ENCODE data around the gene JPH3. TPM values are rescaled to one million over a fixed set of nuclear protein-coding genes. Genes with fewer than 3 reads are reported as not detected.

JPH3 gene
- total and polyA plus RNA-seq, 2 experiments from 2014 or later, result 8.0 to 39.3 TPM

GRCh38 chr16:87598431-87598830 is 3.9 kb upstream of the JPH3 start:
- DNase-seq (ENCODE audit: low read depth in 1 of 2, low spot score in 1 of 2), result no peak
- Histone ChIP-seq H3K27ac (no peak overlapping the region), H3K4me3 (no peak overlapping the region), H3K36me3 (no peaks in the 10 kb centered on the region), H3K4me1 (ENCODE audit: low read depth) (no peaks in the 10 kb centered on the region), H3K27me3 (peaks cover 33% of the 10 kb centered on the region), H3K9me3 (ENCODE audit: low read depth) (no peaks in the 10 kb centered on the region)
- TF ChIP-seq, protein P1, sequence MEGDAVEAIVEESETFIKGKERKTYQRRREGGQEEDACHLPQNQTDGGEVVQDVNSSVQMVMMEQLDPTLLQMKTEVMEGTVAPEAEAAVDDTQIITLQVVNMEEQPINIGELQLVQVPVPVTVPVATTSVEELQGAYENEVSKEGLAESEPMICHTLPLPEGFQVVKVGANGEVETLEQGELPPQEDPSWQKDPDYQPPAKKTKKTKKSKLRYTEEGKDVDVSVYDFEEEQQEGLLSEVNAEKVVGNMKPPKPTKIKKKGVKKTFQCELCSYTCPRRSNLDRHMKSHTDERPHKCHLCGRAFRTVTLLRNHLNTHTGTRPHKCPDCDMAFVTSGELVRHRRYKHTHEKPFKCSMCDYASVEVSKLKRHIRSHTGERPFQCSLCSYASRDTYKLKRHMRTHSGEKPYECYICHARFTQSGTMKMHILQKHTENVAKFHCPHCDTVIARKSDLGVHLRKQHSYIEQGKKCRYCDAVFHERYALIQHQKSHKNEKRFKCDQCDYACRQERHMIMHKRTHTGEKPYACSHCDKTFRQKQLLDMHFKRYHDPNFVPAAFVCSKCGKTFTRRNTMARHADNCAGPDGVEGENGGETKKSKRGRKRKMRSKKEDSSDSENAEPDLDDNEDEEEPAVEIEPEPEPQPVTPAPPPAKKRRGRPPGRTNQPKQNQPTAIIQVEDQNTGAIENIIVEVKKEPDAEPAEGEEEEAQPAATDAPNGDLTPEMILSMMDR (IDR thresholded peaks at IDR 0.05; ENCODE audit: low read depth, low read length), result no peak

DNA sequence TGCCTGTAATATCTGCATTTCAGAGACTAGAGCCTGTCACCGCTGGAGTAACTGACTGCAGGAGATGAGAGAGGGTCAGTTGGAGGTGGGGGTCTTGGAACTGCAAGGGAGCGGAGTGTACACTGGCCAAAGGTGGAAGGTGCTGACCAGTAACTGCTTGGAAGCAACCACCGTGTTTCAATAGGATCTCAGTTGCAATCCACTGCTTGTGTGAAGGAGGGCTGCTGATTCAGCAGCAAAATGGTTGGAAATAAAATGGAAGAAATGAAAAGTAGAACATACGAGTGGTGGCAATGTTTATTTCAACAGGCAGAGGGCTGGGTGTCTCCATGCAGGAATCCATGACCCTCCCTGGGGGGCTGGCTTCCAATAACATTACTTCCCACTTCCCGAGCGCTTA is 2.1 kb upstream of the JPH3 start:
- Histone ChIP-seq H3K36me3 (no peaks in the 10 kb centered on the region), H3K4me1 (ENCODE audit: low read depth) (peaks cover 9% of the 10 kb centered on the region), H3K27ac (no peak overlapping the region), H3K4me3 (no peak overlapping the region), H3K9me3 (ENCODE audit: low read depth) (no peaks in the 10 kb centered on the region), H3K27me3 (peaks cover 47% of the 10 kb centered on the region)
- TF ChIP-seq, protein P1 (IDR thresholded peaks at IDR 0.05; ENCODE audit: low read depth, low read length), result no peak
- no peak for DNase-seq (ENCODE audit: low read depth in 1 of 2, low spot score in 1 of 2)

GRCh38 chr16:87601401-87601981 is 817 bp upstream of the JPH3 start:
- H3K4me1 ChIP-seq (ENCODE audit: low read depth), result peaks cover 9% of the 10 kb centered on the region
- peaks cover 54% of the 10 kb centered on the region for H3K27me3 ChIP-seq
- no peaks in the 10 kb centered on the region for H3K9me3 ChIP-seq (ENCODE audit: low read depth)
- H3K4me3 ChIP-seq, result peak overlapping the region; percentile 76
- peak in 1 of 2 donors; percentile 38 for DNase-seq (ENCODE audit: low read depth in 1 of 2, low spot score in 1 of 2)
- no peaks in the 10 kb centered on the region for H3K36me3 ChIP-seq
- TF ChIP-seq, protein P1 (IDR thresholded peaks at IDR 0.05; ENCODE audit: low read depth, low read length), result no peak
- H3K27ac ChIP-seq, result no peak overlapping the region

DNA sequence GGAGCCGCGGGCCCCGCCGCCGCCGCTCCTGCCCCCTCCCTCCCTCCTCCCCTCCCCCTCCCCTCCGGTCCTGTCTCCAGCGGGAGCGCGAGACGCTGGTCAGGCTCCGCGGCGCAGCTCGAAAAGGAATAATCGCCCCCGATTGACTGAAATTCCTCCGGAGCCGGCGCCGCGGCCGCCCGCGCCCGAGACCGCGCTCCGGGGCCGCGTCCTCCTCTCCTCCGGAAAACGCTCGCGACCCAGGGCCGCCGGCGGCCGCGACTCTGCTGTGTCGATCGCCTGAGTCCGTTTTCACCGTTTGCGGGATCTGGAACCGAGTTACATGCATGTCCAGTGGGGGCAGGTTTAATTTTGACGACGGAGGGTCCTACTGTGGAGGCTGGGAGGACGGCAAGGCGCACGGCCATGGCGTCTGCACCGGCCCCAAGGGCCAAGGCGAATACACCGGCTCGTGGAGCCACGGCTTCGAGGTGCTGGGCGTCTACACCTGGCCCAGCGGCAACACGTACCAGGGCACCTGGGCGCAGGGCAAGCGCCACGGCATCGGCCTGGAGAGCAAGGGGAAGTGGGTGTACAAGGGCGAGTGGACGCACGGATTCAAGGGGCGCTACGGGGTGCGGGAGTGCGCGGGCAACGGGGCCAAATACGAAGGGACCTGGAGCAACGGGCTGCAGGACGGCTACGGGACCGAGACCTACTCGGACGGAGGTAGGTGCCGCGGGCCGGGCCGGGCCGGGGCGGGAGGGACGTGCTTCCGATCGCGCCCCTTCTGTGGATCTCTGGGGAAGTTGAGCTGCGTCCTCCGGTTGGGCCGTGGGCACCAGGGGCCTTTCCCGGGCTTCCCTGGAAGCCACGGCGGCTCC is 744 bp downstream of the JPH3 start:
- Histone ChIP-seq H3K4me1 (ENCODE audit: low read depth) (peaks cover 9% of the 10 kb centered on the region), H3K36me3 (no peaks in the 10 kb centered on the region), H3K9me3 (ENCODE audit: low read depth) (no peaks in the 10 kb centered on the region), H3K27ac (peak overlapping the region; percentile 20), H3K27me3 (peaks cover 48% of the 10 kb centered on the region), H3K4me3 (peak overlapping the region; percentile 69)
- DNase-seq (ENCODE audit: low read depth in 1 of 2, low spot score in 1 of 2), result peak in 1 of 2 donors; percentile 76
- TF ChIP-seq, protein P1 (IDR thresholded peaks at IDR 0.05; ENCODE audit: low read depth, low read length), result no peak

DNA sequence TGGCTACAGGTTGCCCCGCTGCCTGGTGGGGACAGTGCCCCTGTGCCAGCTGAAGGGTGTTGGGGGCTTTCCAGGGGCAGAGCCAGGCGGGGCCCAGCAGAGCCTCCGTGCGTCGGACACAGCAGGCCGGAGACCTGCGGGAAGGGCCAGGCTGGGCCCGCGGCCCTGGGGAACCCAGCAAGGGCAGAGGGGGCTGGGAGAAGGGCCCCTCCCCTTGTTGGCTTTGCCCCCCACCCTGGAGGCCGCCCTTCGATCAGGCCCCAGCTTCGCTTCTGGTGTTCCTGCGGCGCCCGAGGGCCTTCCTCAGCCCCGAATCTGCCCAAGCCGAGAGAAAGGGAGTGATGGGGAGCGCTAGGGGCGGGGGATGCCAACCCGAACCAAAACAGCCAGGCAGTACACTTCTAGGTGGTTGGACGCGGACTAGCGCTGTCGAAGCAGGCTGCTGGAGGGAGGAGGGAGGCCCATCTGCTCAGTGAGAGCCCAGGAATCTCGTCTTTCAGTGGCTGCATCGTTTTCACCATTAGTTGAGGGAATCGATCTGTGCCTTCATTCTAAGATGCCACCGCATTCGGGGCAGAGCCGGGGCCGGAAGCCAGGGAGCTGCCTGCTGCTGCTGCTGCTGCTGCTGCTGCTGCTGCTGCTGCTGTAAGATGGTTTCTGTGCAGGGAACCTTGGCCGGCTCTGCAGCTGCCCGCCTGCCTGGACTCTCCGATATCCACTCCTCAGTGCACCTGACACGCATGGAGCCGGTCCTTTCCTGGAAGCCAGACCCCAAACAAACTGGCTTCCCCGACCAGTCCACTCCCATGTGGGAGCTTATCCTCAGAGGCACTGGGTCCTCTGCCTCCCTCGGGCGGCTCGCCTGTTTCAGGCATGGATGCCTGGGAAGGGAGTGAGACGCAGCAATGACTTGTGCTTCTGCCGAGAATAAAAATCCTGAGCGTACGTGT is 1.7 kb downstream of the JPH3 start:
- TF ChIP-seq, protein P1 (IDR thresholded peaks at IDR 0.05; ENCODE audit: low read depth, low read length), result no peak

More for the DNA sequence above, 1.7 kb downstream of the JPH3 start:
- Histone ChIP-seq H3K27ac (no peak overlapping the region), H3K9me3 (ENCODE audit: low read depth) (no peaks in the 10 kb centered on the region), H3K36me3 (no peaks in the 10 kb centered on the region), H3K4me1 (ENCODE audit: low read depth) (peaks cover 9% of the 10 kb centered on the region), H3K4me3 (peak overlapping the region; percentile 69), H3K27me3 (peaks cover 40% of the 10 kb centered on the region)
- peak in 1 of 2 donors; percentile 16 for DNase-seq (ENCODE audit: low read depth in 1 of 2, low spot score in 1 of 2)
